Stimulated activated CD4-positive, alpha-beta T cell treated with anti-CD3 and anti-CD28 coated beads, Interleukin-1b, Interleukin-23, amount 100 ng/mL, for 1 hour (primary cell): Measurements from ENCODE around the gene RYK.
"Not testable (repeated sequence)": the region's sequence is repeated elsewhere in the genome, so short reads cannot be mapped to it uniquely, and the experiment has no call there.

Experiments used
- DNase-seq, 2 donors: peaks; one replicate each; pipeline ENCODE4 v3.0.0-alpha.2; 2020; ENCODE audit warnings: low read depth in 2 of 2

RYK gene

DNA sequence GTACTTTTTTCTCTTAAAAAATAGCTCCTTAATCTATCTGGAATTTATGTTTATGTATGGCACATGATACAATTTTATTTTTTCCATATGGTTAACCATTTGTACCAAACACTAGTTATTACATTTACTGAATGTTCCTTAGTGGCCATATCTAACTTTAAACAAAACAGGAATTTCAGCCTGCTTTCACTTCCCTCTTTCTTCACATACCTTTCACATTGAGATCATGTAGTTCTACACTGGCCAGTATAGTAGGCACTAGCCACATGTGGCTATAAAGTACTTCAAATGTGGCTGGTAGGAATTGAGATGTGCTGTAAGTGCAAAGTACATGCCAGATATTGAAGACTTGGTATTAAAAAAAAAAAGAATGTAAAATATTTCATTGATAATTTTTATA is 4.7 kb upstream of the RYK start:
- DNase-seq: no peak

- DNase-seq: no peak
Measured at GRCh38 chr3:134253475-134254226, 3.0 kb upstream of the RYK start.

GRCh38 chr3:134252766-134253165 is 2.1 kb upstream of the RYK start:
- no peak for DNase-seq

GRCh38 chr3:134251731-134252391 is 1.2 kb upstream of the RYK start:
- no peak for DNase-seq

DNA sequence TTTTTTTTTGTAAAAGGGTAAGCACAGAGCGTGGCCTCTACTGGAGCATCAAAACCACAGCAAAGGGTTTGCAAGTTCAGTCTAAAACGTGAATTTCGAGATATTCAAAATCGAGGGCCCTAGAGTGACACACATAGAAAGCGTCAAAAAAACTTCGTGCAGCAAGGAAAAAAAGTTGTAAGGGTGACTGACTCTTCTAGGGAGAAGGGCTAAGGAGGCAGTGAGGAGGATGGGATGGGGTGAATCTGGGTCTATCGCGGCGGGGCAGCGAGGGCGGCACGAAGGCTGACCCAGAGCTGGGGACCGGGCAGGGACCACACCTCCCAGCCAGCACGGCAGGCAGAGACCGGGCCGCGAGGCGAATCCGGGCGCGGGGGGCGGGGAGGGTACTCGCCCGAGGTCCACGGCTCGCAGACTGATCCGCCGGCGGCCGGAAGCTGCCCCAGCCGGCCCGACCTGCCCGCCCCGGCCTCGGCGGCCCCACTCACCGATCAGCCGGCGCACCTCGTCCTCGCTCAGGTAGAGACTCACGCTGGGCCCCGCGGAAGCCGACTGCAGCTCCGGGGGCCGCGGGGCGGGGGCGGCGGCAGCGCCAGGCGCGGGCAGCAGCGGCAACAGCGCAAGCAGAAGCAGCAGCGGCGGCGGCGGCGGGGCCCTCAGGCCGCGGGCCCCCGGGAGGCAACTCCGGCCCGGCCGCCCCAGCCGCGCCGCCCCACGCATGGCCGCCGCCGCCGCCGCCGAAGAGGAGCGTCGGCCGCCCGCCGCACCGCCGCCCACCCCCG is 533 bp downstream of the RYK start:
- DNase-seq: peak in 1 of 2 donors; percentile 11

DNA sequence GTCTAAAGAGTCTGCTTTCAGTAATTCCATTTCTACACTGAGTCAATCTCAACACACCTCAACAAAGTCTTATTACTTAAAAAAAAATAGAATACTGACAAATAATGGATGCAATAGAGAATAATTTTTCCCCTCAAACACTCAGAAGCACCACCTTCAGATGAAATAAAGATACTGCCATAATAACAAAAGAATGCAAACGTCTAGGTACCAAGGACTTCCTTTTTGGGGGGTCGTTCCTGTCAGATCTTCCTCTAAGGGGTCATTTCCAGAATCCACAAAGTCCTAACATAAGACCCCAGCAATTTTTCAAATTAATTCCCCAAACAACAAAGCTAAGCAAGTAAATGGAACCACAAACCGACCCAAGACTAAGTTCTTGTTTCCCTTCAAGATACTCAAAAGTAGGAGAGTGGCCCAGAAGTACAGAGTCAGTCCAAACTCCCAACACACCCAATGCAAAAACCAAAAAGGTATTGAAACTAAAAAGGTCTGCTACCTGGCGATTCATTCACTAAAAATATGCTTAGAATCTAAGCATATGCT is 1.3 kb downstream of the RYK start:
- no peak for DNase-seq

DNA sequence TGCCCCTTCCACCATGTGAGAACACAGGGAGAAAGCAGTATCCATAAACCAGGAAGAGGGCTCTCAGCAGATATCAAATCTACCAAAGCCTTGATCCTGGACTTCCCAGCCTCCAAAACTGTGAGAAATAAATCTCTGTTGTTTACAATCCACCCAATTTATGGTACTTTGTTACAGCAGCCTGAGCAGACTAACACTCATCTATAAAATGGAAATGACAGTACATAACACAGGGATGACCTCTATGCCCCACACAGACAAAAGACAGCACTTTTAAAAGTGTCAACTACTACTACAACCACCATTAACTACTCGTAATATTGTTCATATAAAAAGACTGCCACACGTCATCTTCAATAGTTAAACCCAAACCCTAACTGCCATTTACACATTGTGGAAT is 5.7 kb downstream of the RYK start:
- DNase-seq: no peak

DNA sequence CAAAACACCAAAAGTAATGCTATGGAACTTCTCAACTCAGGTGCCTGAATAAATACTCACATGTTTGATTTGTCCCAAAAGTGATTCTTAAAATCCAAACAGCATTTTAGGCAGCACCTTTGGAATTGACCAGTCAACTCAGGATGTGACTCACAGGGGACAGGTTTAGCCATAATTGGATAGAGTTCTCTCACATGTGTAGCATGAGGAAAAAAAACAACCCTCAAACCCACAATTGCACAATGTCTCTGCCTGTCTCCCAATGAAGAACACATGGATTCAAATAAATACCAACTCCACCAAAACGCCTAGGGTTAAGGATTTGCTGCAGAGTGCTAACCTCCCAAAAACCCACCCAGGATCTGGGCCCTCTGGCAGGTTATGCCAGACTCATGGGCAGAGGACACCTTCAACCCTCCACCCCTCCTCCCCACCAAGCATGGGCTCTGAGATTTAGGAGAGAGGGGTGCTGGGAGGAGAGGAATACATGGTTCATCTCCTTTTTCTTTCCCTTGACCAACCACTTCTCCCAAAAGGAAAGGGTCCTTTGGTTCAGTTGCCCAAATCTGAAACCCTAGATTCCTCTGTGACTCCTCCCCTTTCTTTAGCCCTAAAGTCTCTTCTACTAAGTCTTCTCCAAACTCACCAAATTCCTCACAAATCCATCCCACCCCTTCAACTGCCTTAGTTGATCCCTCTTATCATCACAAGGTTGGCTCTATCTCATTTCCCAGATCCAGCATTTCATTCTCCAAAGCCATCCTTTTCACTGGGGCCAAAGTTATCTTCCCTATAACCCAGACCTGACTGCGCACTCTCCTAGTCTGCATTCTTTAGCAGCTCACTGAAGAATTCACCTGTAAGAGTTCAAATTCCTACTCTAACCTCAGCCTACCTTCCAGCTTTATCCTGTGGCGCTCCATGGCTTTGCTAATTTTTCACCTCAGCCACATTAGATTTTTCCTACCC is 7.7 kb downstream of the RYK start:
- no peak for DNase-seq

DNA sequence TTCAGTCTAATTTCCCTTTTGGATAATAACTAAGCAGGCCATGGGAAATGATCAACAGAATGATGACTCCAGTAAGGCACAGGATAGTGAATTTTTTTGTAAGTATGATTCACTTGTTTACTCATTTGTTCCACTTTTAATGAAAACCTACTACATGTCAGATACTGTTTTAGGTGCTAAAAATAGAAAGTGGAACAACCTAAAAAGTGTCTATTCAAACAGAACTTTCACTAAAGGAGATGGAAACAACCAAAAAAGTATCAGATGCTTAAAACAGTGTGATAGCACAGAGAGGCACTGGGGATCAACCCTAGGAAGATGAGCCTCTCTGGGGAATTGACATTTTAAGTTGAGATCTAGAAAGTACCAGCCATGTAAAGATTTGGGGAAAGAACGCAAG is 11.1 kb downstream of the RYK start:
- DNase-seq: no peak

GRCh38 chr3:134237454-134238145 is 13.1 kb downstream of the RYK start:
- DNase-seq: no peak

- no peak for DNase-seq
Measured at GRCh38 chr3:134236505-134237170, 14.0 kb downstream of the RYK start.

DNA sequence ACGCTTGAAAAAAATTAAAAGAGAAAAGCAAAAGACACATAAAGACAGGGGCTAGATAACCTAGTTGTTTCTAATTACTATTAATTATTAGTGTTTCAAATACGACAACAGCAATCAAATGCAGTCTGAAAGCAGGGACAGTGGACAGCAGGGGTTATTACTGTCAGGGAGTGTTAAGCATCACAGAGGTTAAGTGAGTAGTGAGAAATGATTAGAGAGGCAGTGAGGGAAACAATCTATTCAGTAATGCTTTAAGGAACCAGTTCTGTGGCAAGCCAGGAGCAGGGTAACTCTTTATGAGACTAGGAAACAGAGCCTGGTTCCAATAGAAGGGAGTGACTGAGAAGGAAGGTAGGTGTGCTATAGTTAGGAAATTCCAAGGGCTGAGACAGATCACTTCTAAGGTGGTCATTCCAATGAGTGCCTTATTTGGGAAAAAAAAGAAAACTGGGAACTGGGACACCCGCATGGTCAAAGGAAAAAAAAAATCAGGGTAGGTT is 15.0 kb downstream of the RYK start:
- no peak for DNase-seq

GRCh38 chr3:134232951-134233350 is 17.7 kb downstream of the RYK start:
- DNase-seq: no peak

DNA sequence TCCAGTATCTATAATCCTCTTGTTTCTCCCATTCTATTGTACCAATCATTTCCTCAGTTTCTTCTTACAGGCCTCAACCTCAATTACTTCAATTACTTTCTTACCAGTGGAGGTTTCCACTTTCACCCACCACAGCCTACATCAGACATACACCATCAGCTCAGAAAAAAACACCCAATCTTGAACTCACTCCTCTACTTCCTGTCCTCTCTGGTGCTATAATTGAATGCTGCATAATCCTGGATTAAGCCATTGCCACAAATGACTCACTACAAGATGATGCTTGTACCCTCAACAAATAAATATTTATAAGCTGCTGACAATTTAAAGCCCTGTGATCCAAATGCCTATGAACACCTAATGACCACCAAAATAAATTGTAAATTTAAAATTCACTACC is 18.5 kb downstream of the RYK start:
- no peak for DNase-seq

DNA sequence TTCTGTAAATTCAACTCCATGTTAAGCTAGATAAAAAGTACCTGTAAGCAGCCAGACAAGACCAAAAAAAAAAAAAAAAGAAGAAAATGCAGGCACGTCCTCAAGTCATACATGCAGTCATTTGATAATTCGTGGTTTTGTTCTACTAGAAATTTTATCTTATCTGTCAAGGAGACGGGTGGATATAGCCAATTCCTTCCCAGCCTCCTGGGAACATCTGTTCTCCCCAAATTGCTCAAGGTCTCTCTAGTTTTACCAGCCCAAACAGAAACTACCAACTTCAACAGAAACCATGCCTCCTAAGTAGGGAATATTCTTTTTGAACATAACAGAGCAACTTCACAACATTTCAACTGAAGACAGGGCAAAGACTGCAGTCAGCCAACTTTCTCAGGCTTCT is 19.5 kb downstream of the RYK start:
- no peak for DNase-seq

DNA sequence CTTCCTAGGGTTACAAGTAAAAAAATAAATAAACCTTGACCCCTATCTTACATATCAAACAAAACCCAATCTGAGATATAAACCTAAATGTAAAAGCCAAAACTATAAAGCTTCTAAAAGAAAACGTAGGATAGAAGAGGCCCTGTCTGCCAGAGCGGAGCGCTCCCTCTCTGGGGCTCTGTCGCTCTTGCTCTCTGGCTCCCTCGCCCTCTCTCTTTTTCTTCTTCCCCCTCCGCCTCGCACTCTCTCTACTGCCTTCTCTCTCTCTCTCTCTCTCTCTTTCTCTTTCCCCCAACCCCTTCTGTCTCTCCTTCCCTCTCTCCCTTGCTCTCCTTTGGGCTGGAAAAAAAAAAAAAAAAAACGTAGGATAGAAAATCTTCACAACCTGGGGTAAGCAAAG is 21.6 kb downstream of the RYK start:
- no peak for DNase-seq

DNA sequence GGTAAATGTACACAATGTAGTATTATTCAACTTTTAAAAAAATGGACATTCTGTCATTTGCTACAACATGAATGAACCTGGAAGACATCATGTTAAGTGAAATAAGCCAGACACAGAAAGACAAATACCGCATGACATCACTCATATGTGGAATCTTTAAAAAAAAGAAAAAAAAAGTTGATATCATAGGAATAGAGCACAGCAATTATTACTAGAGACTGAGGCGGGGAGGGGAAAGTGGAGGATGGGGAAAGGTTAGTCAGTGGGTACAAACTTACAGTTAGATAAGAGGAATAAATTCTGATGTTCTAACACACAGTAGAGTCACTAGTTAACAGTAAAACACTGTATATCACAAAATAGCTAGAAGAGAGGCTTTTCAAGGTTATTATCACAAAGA is 22.2 kb downstream of the RYK start:
- DNase-seq: no peak

DNA sequence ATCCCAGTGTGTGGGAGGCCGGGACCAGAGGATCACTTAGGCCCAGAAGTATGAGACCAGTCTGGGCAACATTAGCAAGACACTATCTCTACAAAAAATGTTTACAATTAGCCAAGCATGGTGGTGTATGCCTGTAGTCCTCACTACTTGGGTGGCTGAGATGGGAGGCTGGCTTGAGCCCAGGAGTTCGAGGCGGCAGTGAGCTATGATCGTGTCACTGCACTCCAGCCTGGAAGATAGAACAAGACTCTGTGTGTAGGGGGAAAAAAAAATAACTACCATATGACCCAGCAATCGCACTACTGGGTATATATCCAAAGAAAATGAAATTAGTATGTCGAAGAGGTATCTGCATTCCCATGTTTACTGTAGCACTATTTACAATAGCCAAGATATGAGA is 22.6 kb downstream of the RYK start:
- DNase-seq: no peak

- not testable (repeated sequence) for DNase-seq
Measured at GRCh38 chr3:134224796-134225156, 25.9 kb downstream of the RYK start.

GRCh38 chr3:134222835-134223234 is 27.8 kb downstream of the RYK start:
- no peak for DNase-seq
